Stimulated activated CD4-positive, alpha-beta T cell treated with anti-CD3 and anti-CD28 coated beads, Interleukin-15, amount 100 ng/mL, for 1 hour (primary cell): ENCODE results near the gene EVX2.

Experiments
- DNase-seq, 2 donors: peaks; one replicate each; pipeline ENCODE4 v3.0.0-alpha.2; 2020; ENCODE audit warnings: low read depth in 1 of 2, low spot score in 1 of 2

Gene EVX2

GRCh38 chr2:176122052-176122682 lies 38.4 kb upstream of the EVX2 start:
- DNase-seq: no peak

GRCh38 chr2:176121190-176122051 lies 37.7 kb upstream of the EVX2 start:
- no peak for DNase-seq

DNA sequence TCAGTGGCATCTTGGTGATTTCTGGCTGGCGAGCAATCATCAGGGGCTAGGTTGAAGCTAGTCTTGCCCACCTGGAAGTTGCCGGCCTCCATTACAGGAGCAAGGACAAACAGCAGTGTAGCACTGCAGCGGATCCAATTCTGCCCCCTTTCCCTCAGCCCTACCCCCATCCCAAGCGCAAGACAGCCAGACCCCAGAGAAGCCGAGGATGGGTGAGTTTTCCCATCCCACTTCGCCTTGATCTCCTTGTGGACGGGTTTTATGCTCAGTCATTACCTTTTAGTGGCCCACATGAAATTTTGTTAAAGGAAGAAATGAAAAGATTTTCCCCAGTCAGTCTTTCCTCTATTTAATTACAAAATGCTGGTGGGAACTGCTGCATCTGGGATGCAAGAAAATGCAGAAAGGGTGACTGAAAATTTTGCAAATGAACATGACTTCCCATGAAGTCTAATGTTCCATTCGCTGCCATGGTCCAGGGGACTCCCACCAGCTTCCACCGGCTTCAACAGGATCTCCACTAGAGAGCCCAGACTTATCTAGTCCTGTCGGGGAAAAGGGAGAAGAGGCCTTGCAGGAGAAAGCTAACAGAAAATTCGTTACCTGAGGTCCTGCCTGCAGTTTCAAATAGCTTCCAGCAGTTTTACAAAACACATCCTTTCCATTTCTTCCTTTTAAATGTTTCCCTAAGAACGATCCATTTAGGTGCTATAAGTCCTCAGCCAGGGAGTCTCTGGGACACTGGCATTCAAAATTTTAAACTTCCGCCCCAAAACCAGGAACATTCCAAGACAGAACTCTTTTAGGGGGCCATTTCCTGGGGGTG lies 36.8 kb upstream of the EVX2 start:
- no peak for DNase-seq

DNA sequence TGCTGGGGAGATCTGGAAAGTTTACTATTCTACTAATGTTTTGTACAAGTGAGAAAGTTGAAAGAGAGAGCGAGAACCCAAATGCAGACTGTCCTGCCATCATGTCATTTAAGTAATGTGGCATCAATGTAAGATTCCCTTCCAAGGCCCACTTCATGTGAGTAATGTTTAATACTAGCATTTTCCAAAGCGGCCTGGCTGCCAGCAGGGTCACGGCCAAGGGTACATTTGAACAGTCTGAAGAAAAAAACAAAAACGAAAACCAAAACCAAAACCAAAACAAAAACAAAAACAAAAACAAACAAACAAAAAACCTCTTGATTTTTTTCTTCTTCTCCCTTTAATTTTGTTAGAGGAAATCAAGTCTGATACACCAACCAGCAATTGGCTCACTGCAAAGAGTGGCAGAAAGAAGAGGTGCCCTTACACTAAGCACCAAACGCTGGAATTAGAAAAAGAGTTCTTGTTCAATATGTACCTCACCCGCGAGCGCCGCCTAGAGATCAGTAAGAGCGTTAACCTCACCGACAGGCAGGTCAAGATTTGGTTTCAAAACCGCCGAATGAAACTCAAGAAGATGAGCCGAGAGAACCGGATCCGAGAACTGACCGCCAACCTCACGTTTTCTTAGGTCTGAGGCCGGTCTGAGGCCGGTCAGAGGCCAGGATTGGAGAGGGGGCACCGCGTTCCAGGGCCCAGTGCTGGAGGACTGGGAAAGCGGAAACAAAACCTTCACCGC lies 35.0 kb upstream of the EVX2 start:
- no peak for DNase-seq

- no peak for DNase-seq
Measured at GRCh38 chr2:176117823-176118371, 34.1 kb upstream of the EVX2 start.

- no peak for DNase-seq
Measured at GRCh38 chr2:176117162-176117822, 33.5 kb upstream of the EVX2 start.

DNA sequence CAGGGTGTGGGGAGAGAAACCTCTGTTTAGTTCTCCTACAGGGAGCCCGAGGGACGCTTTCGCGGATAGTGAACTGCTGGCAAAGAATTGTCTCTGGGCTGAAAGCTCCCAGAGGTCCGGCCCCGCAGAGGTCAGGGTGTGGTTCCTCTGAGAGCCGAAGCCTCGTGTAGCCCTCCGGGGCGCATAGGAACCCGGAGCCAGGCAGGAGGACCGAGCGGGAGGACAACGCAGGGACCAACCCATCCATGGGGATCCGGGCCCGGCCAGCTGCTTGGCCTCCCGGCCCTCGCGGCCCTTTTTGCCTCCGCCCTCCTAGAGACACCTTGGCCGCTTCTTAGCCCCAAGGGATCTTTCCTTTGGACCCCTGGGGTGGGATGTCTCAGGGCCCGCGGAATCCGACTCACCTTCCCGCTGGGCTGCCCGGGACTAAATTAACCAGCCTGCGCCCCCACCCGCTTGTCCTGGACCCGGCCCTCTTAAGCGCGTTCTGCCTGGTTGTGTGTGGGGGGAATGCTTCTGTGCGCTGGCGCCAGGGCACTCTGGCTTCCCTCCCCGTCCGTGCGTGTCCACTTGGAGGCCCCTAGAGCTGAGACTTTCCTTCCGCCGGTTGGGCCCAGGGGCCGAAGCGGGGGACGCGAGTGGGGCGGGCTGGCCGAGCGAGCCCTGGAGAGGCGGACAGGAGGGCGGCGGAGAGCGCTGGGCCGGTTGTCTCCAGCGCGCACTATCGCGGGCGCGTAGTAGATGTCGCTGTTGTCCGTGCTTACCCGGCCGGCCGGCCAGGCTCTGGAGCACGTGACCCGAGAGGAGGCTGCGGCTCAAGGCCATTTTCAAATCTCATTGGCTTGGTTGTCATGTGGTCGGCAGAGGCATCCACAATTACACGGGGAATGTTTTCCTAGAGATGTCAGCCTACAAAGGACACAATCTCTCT lies 32.4 kb upstream of the EVX2 start, which contains the start of gene HOXD10:
HOXD10 (plus strand) TSS at position 896 of the 931 bp plus-strand sequence. CDS start 56 bp downstream, outside the sequence.
- DNase-seq: no peak

DNA sequence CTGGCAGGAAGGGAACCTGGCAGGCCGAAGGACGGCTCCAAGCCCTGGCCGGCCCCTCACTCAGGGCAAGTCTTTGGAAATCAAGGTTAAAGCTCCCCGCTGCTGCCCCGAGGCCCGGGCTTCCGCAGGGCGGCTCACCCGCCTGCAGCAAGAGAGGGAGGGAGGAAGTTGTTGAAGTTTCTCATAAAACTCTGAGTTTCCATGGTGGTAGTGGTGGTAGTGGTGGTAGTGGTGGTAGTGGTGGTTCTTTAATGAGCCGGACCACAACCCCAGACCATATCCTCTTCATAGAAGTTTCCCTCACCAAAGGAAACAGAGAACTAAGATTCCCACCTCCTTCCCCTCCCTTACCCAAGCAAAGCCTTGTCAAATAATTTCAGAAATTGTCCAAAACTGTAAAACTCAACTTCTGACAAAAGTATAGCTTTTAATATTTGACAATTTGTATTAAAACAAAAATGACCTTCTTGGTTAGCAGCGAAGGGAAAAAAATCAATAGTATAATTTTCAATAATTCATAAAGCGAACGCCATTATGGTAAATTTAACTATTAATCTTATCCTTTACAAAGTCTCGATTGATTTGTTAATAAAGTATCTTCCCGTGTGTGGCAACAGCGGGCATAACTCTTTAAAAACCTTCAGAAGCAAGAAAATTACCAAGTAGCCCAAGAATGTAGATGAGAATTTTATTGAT lies 31.3 kb upstream of the EVX2 start:
- no peak for DNase-seq

- DNase-seq: no peak
Measured at GRCh38 chr2:176114120-176114929, 30.6 kb upstream of the EVX2 start.

DNA sequence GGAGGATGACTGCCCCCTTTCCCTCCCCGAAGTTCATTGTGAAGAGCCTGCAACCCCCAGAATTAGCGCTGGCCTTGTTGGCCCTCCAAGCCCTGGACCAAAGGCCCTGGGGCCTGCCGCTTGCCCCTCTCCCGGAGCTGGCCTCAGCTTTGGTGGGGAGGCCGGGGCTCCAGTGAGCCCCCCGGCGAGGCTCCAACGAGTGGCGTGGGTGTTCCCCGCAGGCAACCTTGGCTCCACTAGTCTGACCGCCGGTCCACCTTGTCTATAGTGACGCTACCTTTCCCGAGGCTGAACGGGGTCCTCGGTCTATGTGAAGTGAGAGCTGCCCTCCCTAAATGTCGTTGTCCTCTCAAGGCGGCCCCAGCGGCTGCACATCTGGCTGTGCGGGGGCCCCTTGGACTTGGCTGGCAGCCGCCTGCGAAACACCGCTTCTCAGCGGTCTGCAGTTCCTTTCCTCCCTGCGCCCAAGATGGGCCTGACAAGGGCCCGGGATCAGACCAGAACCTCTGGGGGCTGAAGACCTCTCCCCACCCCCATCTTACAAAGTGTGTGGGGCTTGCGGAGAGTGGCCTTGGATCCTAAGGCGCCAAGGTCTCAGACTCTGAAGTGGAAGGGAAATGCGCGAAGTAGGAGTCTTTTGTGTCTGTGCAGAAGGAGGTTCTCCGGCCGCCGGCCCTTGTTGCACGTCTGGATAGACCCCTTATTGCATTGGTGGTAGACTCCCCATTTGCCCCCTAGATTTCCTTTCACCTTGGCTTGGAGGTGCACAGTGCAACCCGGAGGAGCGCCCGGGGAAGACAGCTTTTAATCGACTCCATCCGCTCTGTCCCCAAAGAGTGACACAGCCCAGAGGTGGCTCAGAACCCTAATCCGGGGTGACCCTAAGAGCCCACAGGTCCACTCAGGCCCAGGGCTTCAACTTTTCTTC lies 28.9 kb upstream of the EVX2 start:
- no peak for DNase-seq

GRCh38 chr2:176111846-176112374 lies 28.1 kb upstream of the EVX2 start:
- DNase-seq: no peak

GRCh38 chr2:176111309-176111663 lies 27.5 kb upstream of the EVX2 start:
- no peak for DNase-seq

DNA sequence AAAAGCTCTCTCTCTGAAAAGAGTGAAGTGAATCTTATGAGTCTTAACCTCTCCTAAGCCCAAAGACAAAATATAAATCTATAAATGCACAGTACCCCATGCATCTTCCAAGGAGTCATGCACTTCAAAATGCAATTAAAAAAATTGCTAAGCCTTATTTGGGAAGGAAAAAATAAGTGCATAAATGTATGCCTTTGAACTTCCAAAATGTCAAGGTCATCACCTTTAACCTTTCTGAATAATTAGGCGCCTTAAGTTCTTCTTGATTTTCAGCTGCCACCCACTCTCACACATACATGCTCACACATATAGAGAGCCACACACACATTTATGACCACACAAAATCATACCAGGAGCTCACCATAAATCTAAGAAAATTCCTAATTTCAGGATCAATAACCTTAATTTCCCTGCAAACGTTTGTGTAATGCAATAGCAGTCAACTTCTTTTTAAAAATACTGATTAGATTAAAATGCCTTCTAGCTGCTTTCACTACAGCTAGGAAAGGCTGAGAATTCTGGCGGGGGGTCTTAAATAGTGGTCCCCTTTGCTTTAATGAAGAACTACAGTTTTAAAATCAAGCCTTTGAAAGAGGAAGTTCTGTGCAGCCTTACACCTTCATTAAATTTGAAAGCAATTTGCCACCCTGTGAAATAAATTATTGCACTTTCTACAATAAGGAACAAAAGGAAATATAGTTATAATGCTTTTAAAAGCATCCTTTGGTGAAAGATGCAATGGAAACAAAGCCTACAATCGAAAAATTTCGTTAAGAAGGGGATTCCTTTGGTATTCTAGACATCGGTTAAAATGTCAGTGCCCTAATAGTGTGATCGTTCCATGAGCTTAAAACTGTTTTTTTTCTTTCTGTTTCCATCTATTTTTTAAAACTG lies 26.9 kb upstream of the EVX2 start:
- no peak for DNase-seq

DNA sequence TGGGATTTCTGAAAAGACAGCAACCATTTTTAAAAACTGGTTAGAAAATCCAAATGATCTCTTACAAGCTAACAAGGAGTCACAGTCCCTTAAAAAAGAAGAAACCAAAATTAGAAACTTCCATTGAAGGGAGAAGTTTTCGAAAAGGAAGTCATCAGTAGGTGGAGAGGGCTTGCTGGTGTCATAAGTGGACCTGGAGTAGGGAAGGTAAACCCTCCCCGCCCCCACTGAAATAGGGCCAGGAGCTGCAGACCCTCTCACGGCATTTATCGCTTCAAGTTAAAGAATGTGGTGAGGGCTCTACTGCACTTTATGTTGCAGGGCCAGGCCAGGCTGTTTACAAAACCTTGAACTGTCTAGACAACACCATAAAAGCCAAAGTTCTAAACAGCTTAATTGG lies 26.2 kb upstream of the EVX2 start:
- DNase-seq: no peak

DNA sequence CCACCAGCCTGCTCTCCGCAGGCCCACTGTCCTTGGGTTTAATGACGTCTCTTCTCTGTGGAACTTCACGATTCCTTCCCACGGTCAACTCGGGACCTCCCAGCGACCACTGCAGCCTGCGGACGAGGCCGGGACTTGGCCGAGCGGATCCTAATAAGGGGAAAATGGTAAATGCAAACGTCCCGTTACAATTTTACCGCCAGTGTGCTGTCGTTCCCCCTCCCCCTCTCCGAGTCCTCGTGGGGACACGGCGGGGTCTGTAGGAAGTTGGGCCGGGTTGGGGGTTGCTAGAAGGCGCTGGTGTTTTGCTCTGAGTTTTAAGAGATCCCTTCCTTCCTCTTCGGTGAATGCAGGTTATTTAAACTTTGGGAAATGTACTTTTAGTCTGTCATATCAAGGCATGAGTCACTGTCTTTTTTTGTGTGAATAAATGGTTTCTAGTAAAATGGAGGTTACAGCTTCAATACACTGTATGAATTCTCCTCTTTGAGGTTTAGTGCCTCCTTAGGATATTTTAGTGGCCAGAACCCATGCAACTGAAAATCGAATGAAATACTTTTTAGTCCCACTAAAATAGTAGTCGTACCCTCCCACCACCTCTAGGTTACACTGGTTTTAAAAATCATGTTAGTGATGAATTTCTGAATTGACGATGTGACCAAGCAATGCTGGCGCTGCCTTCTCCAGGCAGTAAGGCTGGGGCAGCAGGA lies 25.6 kb upstream of the EVX2 start:
- DNase-seq: no peak
